D341Med (cell line): ENCODE results near the gene COL19A1.
"Not testable (repeated sequence)": the region's sequence is repeated elsewhere in the genome, so short reads cannot be mapped to it uniquely, and the experiment has no call there.

Source experiments
- DNase-seq: peaks from one replicate; pipeline ENCODE4 v3.0.0; 2012; ENCODE audit warnings: low spot score

COL19A1 gene

DNA sequence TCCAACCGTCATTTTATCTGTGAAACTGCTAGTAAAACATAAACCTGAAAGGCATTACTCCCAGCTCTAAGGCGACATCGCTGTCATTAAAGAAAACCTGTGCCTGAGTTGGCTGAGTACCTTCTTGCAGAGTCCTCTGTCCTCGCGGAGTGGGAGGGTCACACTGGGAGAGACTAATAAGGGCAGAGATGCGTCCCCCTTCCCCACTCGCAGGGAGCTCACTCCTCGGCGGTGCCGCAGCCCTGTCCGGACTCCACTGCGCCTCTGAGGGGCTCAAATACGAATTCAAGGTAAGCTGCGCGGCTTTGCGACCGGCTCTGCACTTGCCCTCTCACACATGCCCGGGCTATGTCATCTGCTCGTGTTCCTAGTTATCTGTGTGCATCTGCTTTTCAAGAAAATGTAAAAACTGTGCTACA lies at the start of gene COL19A1:
Gene COL19A1, plus strand, starts transcription at position 206 of the 419 bp plus-strand sequence. CDS start 13,012 bp downstream, outside the sequence.
- no peak for DNase-seq

DNA sequence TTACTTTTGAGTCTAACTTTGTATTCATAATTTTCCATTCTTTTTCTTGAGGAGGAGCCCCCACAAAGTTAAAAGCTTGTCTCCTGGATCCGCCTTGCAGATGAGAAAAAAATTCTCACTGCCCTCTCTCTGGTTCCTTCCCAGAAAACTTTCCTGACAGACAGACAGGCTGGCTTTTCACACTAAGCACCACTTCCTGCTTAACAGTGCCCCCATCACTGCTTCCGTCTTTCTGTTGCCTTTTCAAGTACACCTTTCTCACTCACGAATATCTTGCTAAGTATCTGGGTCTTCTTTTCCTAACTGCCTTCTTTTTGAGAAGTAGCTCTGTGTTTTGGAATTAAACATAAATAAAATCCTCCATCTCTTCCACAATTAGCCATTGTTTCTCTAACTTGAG lies 49.8 kb upstream of the COL19A1 start:
- DNase-seq, result no peak

DNA sequence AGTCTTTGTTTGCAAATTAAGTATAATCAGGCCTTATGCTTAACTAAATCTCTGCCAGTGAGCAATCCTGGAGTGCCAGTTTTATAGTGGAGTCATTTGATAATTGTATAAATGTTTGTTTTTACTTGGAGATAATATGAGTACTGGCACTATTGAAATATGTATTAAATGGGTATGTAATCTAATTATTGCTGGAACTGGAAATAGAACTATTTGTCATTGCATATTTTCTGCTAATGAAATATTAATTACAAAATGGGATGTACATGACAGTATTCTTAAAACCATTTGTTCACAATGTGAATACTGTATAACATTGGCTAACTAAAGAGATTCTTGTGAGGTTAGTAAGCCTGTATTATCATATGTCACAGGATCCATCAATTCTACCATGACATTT lies 49.0 kb upstream of the COL19A1 start:
- DNase-seq, result no peak

DNA sequence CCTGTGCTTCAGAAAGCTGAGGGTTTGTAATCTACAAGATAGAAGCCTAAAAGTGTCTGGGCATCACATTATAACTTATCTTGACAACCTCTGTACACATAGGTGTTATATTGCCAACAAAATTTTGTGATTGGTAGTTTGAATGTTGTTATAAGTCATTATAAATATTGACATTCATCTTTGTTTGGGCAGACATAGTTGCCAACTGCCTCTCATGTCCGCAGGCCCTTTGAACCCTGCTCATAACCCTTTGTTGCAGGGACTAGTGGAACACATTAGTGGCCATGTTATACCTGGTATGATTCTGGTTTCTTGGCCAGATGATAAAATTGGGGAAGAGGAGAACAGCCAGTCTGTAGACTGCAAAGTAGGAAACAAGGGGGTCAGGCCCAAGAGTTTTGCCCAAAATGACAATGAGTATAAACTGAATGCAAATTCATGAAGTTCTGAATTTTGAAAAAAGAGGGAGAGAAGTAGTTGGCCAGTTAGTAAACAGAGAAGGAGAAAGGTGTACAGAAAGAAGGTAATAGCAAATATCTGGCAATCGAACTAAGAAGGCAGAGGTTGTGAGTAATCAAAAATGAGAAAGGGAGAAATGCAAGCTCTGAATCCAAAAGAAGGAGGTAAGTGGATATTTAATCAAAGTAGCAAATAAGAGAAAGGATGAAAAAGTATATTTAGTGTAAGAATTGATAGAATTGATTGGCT lies 48.0 kb upstream of the COL19A1 start:
- no peak for DNase-seq

DNA sequence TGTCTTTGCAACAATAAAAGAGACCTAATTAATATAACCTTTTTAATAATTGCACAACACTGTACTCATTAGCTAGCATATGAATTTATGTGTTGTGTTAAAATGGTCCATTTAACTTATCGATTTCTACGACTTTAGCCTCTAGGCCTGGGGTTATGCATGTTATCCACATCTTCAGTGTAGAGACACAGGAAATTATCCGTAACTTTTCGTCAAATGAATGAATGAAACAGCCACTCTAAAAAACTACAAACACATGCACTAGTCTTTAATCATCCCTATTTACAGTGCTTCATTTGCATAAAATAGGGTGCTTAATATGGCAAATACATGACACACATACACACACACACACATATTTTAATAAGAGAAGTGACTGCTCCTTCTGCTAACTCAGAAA lies 47.2 kb upstream of the COL19A1 start:
- DNase-seq, result no peak

DNA sequence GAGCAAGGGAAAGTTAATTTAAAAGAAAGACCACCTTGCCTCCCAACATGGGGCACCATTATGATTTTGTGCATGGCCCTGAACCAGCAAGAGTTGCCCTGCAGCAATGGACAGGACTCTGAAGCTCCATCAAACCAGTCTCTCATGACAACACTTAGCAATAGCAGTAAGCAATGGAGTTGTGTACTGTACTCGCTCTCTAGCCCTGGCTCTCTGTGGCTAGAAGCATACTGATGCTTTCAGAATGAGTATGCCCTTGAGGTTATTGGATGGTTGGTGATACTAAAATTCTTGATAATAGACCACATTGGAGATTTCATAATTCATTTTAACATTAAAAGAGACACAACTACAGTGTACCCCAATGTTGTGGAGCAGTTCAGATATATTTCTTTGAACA lies 46.3 kb upstream of the COL19A1 start:
- DNase-seq, result no peak

DNA sequence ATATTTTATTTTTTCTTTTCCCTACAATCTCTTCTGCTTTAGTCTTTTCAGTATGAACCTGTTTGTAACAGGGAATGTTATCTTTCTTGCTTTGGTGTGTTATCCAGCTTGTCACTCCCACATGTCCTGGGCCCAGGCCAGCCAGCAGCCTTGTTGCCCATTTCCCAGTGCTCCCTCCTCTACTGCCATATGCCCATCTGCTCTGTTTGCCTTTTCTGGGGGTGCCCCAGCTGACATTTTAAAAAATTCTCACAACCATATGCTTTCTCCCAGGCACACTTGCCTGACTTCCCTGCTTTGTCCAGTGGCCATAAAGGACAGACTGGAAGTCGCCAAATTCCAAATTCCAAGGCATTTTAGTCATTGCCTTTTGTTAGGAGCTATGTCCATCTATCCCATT lies 45.9 kb upstream of the COL19A1 start:
- no peak for DNase-seq

DNA sequence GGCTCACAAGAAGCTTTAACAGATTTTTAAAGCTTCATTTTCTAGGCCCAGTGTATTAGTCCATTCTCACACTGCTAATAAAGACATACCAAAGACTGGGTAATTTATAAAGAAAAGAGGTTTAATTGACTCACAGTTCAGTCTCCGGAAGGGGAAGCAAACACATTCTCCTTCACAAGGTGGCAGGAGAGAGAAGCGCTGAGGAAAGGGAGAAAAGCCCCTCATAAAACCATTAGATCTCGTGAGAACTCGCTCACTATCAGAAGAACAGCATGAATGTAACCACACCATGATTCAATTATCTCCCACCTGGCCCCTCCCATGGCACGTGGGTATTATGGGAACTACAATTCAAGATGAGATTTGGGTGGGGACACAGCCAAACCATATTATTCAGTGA lies 42.0 kb upstream of the COL19A1 start:
- DNase-seq, result not testable (repeated sequence)

DNA sequence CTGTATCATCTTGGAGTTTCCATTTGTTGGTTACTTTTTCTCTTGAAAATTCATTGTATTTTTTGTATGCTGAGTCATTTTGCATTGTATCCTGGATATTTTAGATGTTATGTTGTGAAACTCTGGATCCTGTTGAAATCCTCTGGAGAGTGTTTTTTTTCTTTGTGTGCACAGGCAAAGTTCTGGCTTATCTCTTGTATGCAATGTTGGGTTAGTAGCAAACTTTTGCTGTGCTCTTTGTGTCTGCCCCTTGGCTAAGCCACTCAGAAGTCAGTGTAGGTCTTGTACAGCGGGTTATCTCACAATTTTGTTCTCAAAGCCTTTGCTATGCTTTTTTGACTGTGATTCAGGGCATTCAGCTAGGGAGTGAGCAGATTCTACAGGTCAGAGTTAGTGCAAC lies 40.5 kb upstream of the COL19A1 start:
- DNase-seq, result no peak

DNA sequence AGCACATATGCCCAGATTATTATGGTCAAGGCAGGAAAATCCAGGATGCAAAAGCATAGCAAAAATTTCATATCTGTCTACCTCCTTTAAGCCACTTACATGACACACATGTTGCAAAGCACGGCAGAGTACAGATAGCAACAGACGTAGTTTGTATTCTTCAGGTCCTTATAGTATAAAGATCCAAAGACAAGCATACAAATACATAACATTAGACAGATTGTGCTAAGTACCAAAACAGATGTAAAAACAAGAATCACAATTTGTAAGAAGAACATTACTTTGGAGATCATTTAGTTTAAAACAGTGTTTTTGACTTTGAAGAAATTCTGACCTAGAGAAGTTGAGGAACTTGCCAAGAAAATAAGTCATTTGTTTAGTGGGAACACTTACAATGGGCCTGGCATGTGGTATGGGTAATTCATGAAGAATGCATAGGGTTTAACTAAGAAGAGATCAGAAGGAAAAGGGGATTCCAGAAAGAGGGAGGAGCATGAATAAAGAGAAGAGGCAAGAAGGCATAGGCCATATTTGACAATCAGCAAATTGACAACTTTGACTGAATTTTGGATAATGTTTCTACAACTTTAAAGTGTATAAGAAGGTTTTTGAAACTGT lies 39.0 kb upstream of the COL19A1 start:
- no peak for DNase-seq

DNA sequence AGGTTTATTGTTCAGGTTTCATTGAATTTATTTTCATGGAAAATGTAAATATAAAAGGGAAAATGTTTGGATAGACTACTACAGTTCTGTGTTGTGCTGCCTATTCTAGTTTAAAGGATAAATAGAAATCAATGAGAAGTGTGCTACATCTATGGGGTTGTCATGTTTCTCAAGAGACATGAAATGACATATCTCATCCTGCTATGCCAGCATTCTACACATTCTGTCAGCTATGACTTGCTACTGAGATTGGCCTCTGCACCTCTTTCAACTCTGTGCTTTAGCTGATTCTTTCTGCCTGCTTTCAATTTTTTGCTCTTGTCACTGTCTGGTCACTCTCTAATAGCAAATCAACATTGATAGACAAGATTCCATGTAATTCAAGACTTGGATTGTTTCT lies 33.8 kb upstream of the COL19A1 start:
- no peak for DNase-seq

DNA sequence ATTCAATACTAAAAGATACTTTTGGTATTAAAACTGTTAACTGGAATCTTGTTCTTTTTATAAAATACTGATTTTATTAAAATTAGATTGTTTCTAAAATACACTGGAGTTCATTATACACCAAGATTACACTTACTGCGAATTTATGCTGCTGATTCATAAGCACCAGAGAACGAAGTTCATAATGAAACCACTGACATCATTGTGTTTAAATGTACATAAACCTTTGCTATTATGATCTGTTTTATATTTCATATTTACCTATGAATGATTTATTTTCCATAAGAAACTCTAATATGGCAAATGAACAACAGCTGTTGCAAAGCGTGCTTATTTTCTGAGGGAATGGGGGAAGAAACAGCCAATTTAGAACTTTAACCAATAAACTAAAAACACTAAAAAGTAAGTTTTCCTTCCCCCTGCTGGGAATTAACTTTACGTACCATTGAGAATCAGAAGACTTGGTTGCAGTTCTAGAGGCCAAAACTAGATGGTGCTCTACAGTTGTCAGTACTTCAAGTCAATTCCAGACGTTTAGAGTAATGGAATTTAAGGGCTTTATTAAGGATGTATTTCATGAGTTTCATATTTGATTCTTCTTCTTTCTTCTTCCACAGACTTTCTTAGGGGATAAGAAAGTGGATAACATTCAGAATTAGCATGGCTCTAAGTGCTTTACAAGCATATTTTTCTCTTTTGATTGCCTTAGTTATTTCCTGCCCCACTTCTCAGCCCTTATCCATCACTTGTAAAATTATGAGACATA lies 30.8 kb upstream of the COL19A1 start:
- DNase-seq, result peak; percentile 39

DNA sequence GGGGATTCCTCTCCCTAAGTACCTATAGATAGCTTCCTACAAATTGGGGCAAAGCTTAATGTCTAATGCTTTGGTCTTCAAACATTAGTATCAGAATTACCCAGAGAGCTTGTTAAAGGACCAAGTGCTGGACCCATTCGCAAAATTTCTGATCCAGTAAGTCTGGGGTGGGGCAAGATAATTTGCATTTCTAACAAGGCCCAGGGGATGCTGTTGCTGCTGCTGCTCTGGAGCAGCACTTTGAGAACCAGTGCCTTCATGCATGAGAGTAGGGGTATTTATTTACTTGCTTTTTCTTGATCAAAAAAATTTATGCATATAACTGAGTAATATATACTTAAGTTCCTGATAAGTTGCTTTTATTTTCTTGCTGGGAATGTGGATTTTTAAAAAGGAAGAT lies 24.5 kb upstream of the COL19A1 start:
- DNase-seq, result no peak

DNA sequence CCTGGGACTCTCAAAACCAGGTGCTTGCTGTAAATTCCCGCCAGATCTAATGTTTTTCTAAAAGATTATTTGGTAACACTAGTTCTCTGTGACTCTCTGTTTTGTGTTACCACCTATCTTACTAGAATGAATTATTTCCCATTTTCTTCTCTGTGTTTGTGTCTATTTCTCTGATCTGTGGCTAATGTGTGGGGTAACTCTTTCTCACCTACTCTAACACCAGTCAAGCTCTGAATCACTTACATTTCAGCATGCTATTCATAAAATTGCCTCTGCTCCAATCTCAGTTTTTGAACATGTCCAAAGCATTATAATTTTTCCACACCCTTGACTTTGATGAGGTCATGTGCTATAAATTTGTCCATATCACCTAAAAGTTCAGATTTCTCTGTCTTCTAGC lies 23.2 kb upstream of the COL19A1 start:
- no peak for DNase-seq

DNA sequence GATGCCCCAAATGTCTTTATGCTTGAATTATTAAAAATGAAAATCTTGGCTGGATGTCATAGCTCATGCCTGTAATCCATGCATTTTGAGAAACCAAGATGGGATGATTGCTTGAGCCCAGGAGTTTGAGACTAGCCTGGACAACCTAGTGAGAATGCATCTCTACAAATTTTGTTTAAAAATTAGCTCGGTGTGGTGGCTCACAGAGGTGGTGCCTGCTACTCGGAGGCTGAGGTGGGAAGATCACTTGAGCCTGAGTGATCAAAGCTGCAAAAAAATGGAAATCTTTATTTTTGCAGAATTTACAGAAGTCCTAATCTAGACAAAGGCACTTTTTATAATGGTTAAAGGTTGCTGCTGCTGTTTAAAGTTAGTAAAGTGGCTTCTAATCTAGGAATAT lies 20.0 kb upstream of the COL19A1 start:
- DNase-seq, result no peak

DNA sequence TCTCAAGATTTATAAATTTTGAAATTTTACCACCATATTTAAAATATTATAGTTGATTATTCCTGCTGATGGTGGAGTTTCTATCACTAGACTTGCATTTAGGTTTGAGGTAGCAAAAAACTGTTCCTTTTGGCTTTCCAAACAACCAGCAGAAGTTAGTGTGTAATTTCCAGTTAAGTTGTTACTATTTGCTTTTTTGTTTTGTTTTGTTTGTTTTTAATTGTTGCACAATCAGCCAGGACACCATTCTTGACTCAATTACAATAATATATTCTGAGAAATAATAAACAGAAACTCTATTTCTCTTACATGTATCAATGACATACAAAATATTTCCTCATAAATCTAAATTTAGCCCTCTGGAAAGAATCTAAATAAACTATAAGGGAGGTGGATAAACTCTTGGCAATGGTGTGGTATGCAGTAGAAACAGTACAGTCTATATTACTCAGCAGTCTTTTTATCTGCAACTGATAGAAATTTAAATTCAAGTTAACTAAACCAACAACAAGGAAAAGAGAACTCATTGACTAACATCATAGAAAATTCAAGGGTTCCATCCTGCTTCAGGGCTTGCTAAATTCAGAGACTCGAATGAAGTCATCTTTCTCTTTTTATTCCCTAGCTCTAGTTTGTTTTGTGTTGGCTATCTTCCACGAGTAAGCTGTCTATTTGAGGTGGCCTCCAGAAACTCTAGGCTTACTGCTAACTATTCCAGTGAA lies 19.4 kb upstream of the COL19A1 start:
- DNase-seq, result no peak

DNA sequence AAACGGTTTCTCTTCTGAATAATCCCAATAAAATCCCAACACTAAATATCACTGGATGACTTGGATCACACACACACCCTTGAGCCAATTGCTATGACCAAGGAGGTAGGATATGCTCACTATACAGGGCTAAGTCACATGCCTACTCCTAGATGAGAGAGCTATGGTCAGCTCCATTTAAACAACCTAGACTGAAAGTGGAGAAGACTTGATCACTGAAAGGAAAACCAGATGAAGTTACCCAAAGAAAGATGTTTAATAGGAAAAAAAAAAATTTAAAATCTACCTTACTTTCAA lies 18.9 kb upstream of the COL19A1 start:
- no peak for DNase-seq

DNA sequence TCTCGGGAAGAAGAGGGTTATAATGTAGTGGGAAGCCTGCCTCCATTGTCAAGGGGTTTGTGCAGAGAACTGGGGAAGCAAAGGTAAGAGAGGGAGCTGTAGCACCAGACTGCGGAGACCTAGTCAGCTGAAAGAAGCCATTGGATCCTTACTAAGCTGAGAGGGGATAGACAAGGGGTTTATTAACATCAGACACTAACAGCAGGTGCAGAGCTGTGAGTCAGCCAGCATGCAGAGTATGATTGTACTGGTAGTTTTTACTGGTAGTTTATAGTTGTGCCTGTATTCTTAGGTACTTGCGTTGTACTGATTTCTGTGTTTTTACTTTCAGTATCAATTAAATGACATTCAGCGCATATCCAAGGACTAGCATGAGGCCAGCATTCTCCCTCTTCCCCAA lies 17.8 kb upstream of the COL19A1 start:
- no peak for DNase-seq

DNA sequence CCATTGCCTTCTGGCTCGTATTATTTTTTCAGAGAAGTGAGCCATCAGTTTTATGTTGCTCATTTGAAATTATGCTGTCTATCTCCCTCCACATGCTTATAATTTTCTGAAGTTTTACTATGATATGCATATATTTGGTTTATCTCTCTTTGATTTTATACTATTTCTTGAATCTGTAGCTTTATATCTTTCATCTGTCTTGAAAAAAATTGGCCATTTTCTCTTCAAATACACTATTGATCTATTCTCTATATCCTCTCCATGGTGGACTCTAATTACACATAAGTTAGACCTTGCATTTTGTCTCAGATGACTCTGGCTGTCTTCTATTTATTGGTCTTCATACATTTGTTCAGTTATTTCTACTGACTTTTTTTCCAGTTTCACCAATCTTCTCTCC lies 13.7 kb upstream of the COL19A1 start:
- no peak for DNase-seq

DNA sequence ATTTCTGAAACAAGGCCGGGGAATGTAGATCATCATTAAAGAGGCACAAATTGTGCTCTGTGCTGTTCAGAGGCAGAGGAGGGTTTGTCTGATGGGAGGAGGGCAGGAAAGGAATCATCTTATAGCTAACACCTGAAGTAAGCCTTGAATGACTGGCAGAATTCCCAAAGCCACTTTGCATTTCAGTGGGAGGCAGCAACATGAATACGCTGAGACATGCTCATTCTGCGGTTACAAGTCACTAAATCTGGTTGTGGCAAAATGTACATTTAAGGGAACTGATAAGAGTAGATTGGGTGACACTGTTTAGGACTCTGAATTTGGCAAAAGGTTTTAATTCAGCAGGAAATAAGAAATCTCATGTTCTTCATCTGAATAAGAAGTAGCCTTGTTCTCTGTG lies 4.4 kb upstream of the COL19A1 start:
- no peak for DNase-seq

DNA sequence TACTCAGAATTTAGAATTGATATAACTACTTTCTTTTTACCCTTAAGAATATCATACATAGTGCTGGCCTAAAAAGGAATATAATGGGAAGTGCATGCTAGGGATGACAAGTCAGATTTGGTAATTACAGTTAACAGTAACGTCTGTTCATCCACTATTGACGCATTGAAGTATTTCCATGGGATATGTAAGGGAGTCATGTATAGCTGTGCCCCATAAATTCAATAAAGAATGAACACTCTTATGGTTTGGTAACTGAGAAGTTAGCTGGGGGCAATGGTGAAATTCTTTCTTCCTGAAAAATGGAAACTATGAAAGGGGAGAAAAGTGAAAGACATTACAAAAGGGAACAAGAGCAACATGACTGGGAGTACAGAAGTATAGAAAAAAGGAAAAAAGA lies 2.6 kb upstream of the COL19A1 start:
- no peak for DNase-seq

DNA sequence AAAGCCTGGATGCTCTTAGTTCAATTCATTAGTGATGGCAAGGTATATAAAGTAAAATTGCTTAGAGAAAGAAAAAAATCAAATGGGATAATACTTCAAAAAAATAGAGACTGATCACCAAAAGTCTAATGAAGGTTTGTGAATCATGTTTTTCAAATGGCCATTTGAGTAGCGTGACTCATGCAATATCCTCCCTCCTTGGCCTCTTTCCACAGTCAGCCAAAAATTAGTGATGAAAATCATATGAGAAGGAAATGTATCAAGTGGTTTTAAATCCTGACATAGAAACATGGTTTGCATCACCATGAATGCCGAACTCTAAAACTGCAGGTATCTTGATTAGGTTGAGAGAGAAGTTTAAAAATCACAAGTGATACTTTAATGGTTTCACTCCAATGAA lies 1.2 kb upstream of the COL19A1 start:
- no peak for DNase-seq
